Activated effector memory CD4-positive, alpha-beta T cell treated with anti-CD3 and anti-CD28 coated beads, Interleukin-2, amount 50 U/mL, for 16 hours (primary cell): Measurements from ENCODE around the gene SLC16A3.
"Not testable (repeated sequence)": the region's sequence is repeated elsewhere in the genome, so short reads cannot be mapped to it uniquely, and the experiment has no call there.

ENCODE experiments used
- DNase-seq: peaks from one replicate; pipeline ENCODE4 v3.0.0-alpha.2; 2020

SLC16A3 gene

GRCh38 chr17:82204831-82205719 is 23.8 kb upstream of the SLC16A3 start:
- peak; percentile 76 for DNase-seq

GRCh38 chr17:82205720-82206508 is 22.9 kb upstream of the SLC16A3 start:
- DNase-seq, result peak; percentile 92

GRCh38 chr17:82210655-82211054 is 18.2 kb upstream of the SLC16A3 start:
- DNase-seq, result not testable (repeated sequence)

GRCh38 chr17:82212331-82213250 is 16.3 kb upstream of the SLC16A3 start, which contains the start of gene CCDC57:
Gene CCDC57, minus strand, starts transcription at chr17:82212842. Its CDS starts 10,898 bp downstream, at chr17:82201944.
- DNase-seq, result peak; percentile 88

- DNase-seq, result peak; percentile 93
Observed at GRCh38 chr17:82213251-82214011, 15.4 kb upstream of the SLC16A3 start.

- DNase-seq, result no peak
Observed at GRCh38 chr17:82214012-82214628, 14.7 kb upstream of the SLC16A3 start.

GRCh38 chr17:82215095-82215971 is 13.5 kb upstream of the SLC16A3 start:
- DNase-seq, result no peak

- DNase-seq, result no peak
Observed at GRCh38 chr17:82215972-82216300, 12.9 kb upstream of the SLC16A3 start.

GRCh38 chr17:82216301-82217119 is 12.3 kb upstream of the SLC16A3 start:
- peak; percentile 78 for DNase-seq

- DNase-seq, result peak; percentile 62
Observed at GRCh38 chr17:82217120-82217529, 11.7 kb upstream of the SLC16A3 start.

- peak; percentile 56 for DNase-seq
Observed at GRCh38 chr17:82217530-82218204, 11.2 kb upstream of the SLC16A3 start.

GRCh38 chr17:82218349-82219075 is 10.3 kb upstream of the SLC16A3 start:
- DNase-seq, result no peak

GRCh38 chr17:82219083-82219482 is 9.8 kb upstream of the SLC16A3 start:
- DNase-seq, result no peak

GRCh38 chr17:82219753-82220709 is 8.8 kb upstream of the SLC16A3 start:
- no peak for DNase-seq

- DNase-seq, result no peak
Observed at GRCh38 chr17:82221341-82221902, 7.4 kb upstream of the SLC16A3 start.

- no peak for DNase-seq
Observed at GRCh38 chr17:82222816-82223215, 6.0 kb upstream of the SLC16A3 start.

GRCh38 chr17:82223517-82223916 is 5.3 kb upstream of the SLC16A3 start:
- no peak for DNase-seq
